Measurements from ENCODE around the gene FAM83C. TPM values are rescaled to one million over a fixed set of nuclear protein-coding genes. Genes with fewer than 3 reads are reported as not detected.

FAM83C gene
- polyA plus RNA-seq, 1 of the 3 experiments (the other 2 are of a cell fraction) = not detected

DNA sequence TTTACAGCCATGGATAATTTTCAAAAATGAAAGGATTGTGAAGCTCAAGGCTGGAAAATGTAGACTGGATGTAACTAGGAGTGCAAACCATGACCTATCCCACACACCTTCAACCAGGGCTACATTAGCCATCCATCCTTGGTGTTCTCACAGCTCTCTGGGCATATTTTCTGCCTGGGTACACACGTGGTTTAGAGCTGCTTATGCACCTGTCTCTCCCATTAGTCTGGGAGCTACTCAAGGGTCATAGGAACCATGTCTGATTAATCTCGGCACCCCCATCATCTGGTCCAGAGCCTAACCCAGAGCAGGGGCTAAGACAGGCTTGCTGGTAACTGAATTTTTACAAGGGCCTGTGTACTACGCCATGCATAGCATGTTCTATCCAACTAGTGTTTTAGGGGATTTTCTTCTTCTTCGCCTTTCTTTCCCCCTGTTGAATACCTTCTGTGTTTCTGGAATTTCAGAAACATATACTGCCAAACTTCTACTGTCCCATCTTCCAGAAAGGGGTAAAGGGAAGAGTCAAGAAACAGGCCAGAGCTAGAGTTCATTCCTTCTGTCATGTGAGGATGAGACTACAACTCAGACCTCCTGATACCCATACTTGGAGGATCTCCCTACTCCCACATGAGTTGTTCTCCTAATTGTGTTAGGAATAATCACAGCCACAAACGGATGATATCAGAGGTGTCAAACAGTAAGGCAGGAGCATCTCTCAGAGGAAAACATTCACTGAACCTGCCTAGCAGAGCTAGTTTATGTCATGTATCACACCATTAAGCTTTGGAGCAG, 25.4 kb upstream of the FAM83C start:
- H2AFZ ChIP-seq (ENCODE audit: low read depth) = no peak overlapping the region
- H3K27me3 ChIP-seq (ENCODE audit: insufficient read depth) = no peaks in the 10 kb centered on the region
- no peaks in the 10 kb centered on the region for H4K20me1 ChIP-seq (ENCODE audit: insufficient read depth)
- H3K4me2 ChIP-seq = 0 out of 2 replicates have a peak overlapping the region, but pooled peaks have one; percentile 0
- TF ChIP-seq, protein P1, sequence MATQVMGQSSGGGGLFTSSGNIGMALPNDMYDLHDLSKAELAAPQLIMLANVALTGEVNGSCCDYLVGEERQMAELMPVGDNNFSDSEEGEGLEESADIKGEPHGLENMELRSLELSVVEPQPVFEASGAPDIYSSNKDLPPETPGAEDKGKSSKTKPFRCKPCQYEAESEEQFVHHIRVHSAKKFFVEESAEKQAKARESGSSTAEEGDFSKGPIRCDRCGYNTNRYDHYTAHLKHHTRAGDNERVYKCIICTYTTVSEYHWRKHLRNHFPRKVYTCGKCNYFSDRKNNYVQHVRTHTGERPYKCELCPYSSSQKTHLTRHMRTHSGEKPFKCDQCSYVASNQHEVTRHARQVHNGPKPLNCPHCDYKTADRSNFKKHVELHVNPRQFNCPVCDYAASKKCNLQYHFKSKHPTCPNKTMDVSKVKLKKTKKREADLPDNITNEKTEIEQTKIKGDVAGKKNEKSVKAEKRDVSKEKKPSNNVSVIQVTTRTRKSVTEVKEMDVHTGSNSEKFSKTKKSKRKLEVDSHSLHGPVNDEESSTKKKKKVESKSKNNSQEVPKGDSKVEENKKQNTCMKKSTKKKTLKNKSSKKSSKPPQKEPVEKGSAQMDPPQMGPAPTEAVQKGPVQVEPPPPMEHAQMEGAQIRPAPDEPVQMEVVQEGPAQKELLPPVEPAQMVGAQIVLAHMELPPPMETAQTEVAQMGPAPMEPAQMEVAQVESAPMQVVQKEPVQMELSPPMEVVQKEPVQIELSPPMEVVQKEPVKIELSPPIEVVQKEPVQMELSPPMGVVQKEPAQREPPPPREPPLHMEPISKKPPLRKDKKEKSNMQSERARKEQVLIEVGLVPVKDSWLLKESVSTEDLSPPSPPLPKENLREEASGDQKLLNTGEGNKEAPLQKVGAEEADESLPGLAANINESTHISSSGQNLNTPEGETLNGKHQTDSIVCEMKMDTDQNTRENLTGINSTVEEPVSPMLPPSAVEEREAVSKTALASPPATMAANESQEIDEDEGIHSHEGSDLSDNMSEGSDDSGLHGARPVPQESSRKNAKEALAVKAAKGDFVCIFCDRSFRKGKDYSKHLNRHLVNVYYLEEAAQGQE (IDR thresholded peaks at IDR 0.05; ENCODE audit: low read depth, low read length) = no peak
- TF ChIP-seq SMC3 (IDR thresholded peaks at IDR 0.05; ENCODE audit: low read depth, low read length) (no peak), ELF1 (IDR thresholded peaks at IDR 0.05) (no peak), GABPA (IDR thresholded peaks at IDR 0.05; ENCODE audit: low read depth) (no peak), SIN3A (IDR thresholded peaks at IDR 0.05; ENCODE audit: borderline replicate concordance, low read depth, low read length) (no peak), RCOR1 (IDR thresholded peaks at IDR 0.05; ENCODE audit: low read length) (no peak), FOXJ3 (CRISPR knock-in tag; IDR thresholded peaks at IDR 0.05) (no peak), TAF1 (IDR thresholded peaks at IDR 0.05; ENCODE audit: borderline replicate concordance, low read depth, low read length) (no peak), MXI1 (IDR thresholded peaks at IDR 0.05; ENCODE audit: low read depth, low read length) (no peak), RXRA (IDR thresholded peaks at IDR 0.05; ENCODE audit: borderline replicate concordance, low read depth) (no peak), YY1 (IDR thresholded peaks at IDR 0.05; ENCODE audit: low read depth) (no peak), NFIC (IDR thresholded peaks at IDR 0.05; ENCODE audit: borderline replicate concordance) (no peak), RFX5 (IDR thresholded peaks at IDR 0.05; ENCODE audit: low read length) (no peak), MEF2A (IDR thresholded peaks at IDR 0.05; ENCODE audit: borderline replicate concordance, low read depth) (no peak), CHD2 (IDR thresholded peaks at IDR 0.05; ENCODE audit: low read length, partially characterized antibody) (no peak), EP300 (IDR thresholded peaks at IDR 0.05; ENCODE audit: borderline replicate concordance in 1 of 2, low read depth in 1 of 2, low read length in 1 of 2) (no peak)
- TF ChIP-seq, protein P2, sequence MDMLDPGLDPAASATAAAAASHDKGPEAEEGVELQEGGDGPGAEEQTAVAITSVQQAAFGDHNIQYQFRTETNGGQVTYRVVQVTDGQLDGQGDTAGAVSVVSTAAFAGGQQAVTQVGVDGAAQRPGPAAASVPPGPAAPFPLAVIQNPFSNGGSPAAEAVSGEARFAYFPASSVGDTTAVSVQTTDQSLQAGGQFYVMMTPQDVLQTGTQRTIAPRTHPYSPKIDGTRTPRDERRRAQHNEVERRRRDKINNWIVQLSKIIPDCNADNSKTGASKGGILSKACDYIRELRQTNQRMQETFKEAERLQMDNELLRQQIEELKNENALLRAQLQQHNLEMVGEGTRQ (IDR thresholded peaks at IDR 0.05; ENCODE audit: borderline replicate concordance, low read depth, low read length) = no peak
- CTCF ChIA-PET = interaction anchor here (0.9 to 3.2 kb wide), 6 partner anchors 12 to 122 kb away, joined by 3 to 32 read pairs (median 3); no protein-coding TSS in a partner anchor
- H3K4me3 ChIP-seq (ENCODE audit: low read depth in 2 of 2, low read length in 1 of 2) = no peak overlapping the region
- peak overlapping the region; percentile 50 to 92 for H3K27ac ChIP-seq (ENCODE audit: low read depth in 2 of 2, low read length in 1 of 2)
- peaks cover 34% of the 10 kb centered on the region for H3F3A ChIP-seq (replicated peaks; ENCODE audit: insufficient read depth)
- no peaks in the 10 kb centered on the region for H3K9me2 ChIP-seq
- H3K9me3 ChIP-seq = no peaks in the 10 kb centered on the region
- POLR2A ChIA-PET = no interaction called here
- 84% methylated on average over 5 of the region's 5 CpGs for WGBS (ENCODE audit: low lambda C conversion rate)
- H3K79me2 ChIP-seq (ENCODE audit: insufficient read depth) = no peaks in the 10 kb centered on the region
- no peak for DNase-seq
- peaks cover 10 to 38% of the 10 kb centered on the region in 2 experiments for H3K4me1 ChIP-seq (ENCODE audit: control insufficient read depth in 1 of 2, insufficient read depth in 2 of 2, low read depth in 1 of 2, low read length in 1 of 2)
- H3K9ac ChIP-seq = peak overlapping the region; percentile 15; the same call in 1 of the 2 replicates
- H3K36me3 ChIP-seq (replicated peaks in 1 of 2; ENCODE audit: control insufficient read depth in 1 of 2, insufficient read depth in 2 of 2, low read length in 1 of 2) = no peaks in the 10 kb centered on the region

Measured in SK-N-SH (cell line).